HepG2 (cell line): ENCODE results near the gene ZNF326. TPM values are rescaled to one million over a fixed set of nuclear protein-coding genes. Genes with fewer than 3 reads are reported as not detected.

Experiments
- BCL6 ChIP-seq: IDR thresholded peaks from 2 replicates; pipeline ENCODE4 v1.6.1; 2016; ENCODE audit warnings: missing genetic modification reagents, missing compliant biosample characterization
- CCDC6 ChIP-seq: sonication (generic); formaldehyde crosslinking; IDR thresholded peaks from 2 replicates; pipeline ENCODE4 v1.8.1; 2022; ENCODE audit warnings: mild to moderate bottlenecking, missing genetic modification reagents, moderate library complexity
- CEBPB ChIP-seq: IDR thresholded peaks from 2 replicates; pipeline ENCODE4 v1.6.1; 2011; ENCODE audit warnings: low read depth, low read length, improper control_type of control experiment, borderline replicate concordance
- FOXM1 ChIP-seq: sonication (generic); formaldehyde crosslinking; IDR thresholded peaks from 2 replicates; pipeline ENCODE4 v1.5.0; 2020; ENCODE audit warnings: missing genetic modification reagents
- GATA4 ChIP-seq: sonication (generic); IDR thresholded peaks from 2 replicates; pipeline ENCODE4 v1.6.1; 2016; ENCODE audit warnings: antibody characterized with exemption, low read depth, borderline replicate concordance
- HNF1A ChIP-seq, 2 experiments: sonication (generic) in 1 of 2; formaldehyde crosslinking in 1 of 2; IDR thresholded peaks; 2 replicates each; pipeline versions ENCODE4 v1.4.0 to v1.6.1; 2016 to 2020; ENCODE audit warnings: borderline replicate concordance in 1 of 2, low read depth in 1 of 2, mild to moderate bottlenecking in 1 of 2, missing genetic modification reagents in 1 of 2
- HNRNPLL ChIP-seq: fragments of 200-400 bp; formaldehyde crosslinking; IDR thresholded peaks from 2 replicates; pipeline ENCODE4 v1.6.1; 2017; ENCODE audit warnings: mild to moderate bottlenecking, low read depth, low read length; ENCODE audit not compliant: poor library complexity, severe bottlenecking
- KDM5B ChIP-seq: sonication (generic); formaldehyde crosslinking; IDR thresholded peaks from 2 replicates; pipeline ENCODE4 v1.4.0; 2020; ENCODE audit warnings: missing genetic modification reagents, mild to moderate bottlenecking, borderline replicate concordance
- NAIF1 ChIP-seq: sonication (generic); formaldehyde crosslinking; IDR thresholded peaks from 2 replicates; pipeline ENCODE4 v1.5.0; 2020; ENCODE audit warnings: mild to moderate bottlenecking, missing genetic modification reagents, borderline replicate concordance
- NR2F1 ChIP-seq, 2 experiments: fragments of 450-650 bp in 1 of 2; formaldehyde crosslinking in 1 of 2; IDR thresholded peaks; 2 replicates each; pipeline versions ENCODE4 v1.5.0 to v1.6.1; 2016 to 2020; ENCODE audit warnings: mild to moderate bottlenecking in 1 of 2, missing compliant biosample characterization in 1 of 2, missing genetic modification reagents in 1 of 2, moderate library complexity in 1 of 2
- PRDM10 ChIP-seq: sonication (generic); formaldehyde crosslinking; IDR thresholded peaks from 2 replicates; pipeline ENCODE4 v1.4.0; 2020; ENCODE audit warnings: low read depth, missing genetic modification reagents
- ZC3H4 ChIP-seq: sonication (generic); formaldehyde crosslinking; IDR thresholded peaks from 2 replicates; pipeline ENCODE4 v1.4.0; 2020; ENCODE audit warnings: missing genetic modification reagents, borderline replicate concordance
- ZNF136 ChIP-seq: sonication (generic); formaldehyde crosslinking; IDR thresholded peaks from 2 replicates; pipeline ENCODE4 v1.8.1; 2022; ENCODE audit warnings: low read depth, mild to moderate bottlenecking, moderate library complexity, missing genetic modification reagents
- ZNF513 ChIP-seq: sonication (generic); formaldehyde crosslinking; conservative IDR thresholded peaks from 2 replicates; pipeline ENCODE4 v1.5.0; 2020; ENCODE audit warnings: missing genetic modification reagents
- ZUFSP ChIP-seq: sonication (generic); formaldehyde crosslinking; IDR thresholded peaks from 2 replicates; pipeline ENCODE4 v1.9.0; 2021; ENCODE audit warnings: missing genetic modification reagents, mild to moderate bottlenecking, borderline replicate concordance
- polyA plus RNA-seq, 8 experiments: library from polyadenylated mRNA; depleted of rRNA in 3 of 8; stranded (reverse) in 7 of 8; unstranded in 1 of 8; fragments of >200 nt; fragmentation: Illumina TruSeq in 4 of 8; extraction: Trizol in 4 of 8; gene quantifications; 2 replicates each; pipeline versions ENCODE4 v1.2.1 to v1.2.3, GENCODE V29; 2011 to 2016; ENCODE audit warnings: low read depth in 4 of 8, missing spikeins in 1 of 8, mixed read lengths in 1 of 8; ENCODE audit not compliant: insufficient read depth in 1 of 8
- total RNA-seq, 5 experiments: library from RNA; depleted of rRNA; stranded (reverse); fragments of >200 nt; fragmentation: Illumina TruSeq; extraction: Trizol; gene quantifications; 2 replicates each; pipeline ENCODE4 v1.2.3, GENCODE V29; 2016; ENCODE audit warnings: low read depth in 1 of 5

Gene ZNF326
- total and polyA plus RNA-seq, 2 of the 13 experiments (the other 11 are each of a cell fraction or from before 2014, with no cell fraction given), result 6.3 to 16.4 TPM

GRCh38 chr1:89994805-89995597, at the start of gene ZNF326 (continued):
- TF ChIP-seq PRDM10, result no peak
- TF ChIP-seq NAIF1 (CRISPR knock-in tag), result no peak; the same call in 1 of the 2 replicates
- peak; percentile 71 for TF ChIP-seq HNRNPLL
- no peak for TF ChIP-seq ZUFSP (CRISPR knock-in tag)
- peak; percentile 95 for TF ChIP-seq KDM5B
- no peak for TF ChIP-seq BCL6 (CRISPR knock-in tag)
- no peak for TF ChIP-seq CEBPB
- peak; percentile 75 for TF ChIP-seq GATA4
- peak; percentile 75; the same call in 1 of the 2 replicates for TF ChIP-seq CCDC6 (CRISPR knock-in tag)
- no peak for TF ChIP-seq ZNF513 (CRISPR knock-in tag)
- TF ChIP-seq HNF1A (IDR thresholded peaks at IDR 0.05; ENCODE audit: low read depth), result no peak
- TF ChIP-seq HNF1A (CRISPR knock-in tag; IDR thresholded peaks at IDR 0.05; ENCODE audit: borderline replicate concordance), result peak; percentile 66
- peak; percentile 63; the same call in 1 of the 2 replicates for TF ChIP-seq ZNF136 (CRISPR knock-in tag)
- peak in 1 of 2 experiments; percentile 15; a peak in 1 of 4 replicates for TF ChIP-seq NR2F1 (CRISPR knock-in tag; IDR thresholded peaks at IDR 0.05)
- no peak for TF ChIP-seq FOXM1 (CRISPR knock-in tag)
- TF ChIP-seq ZC3H4 (CRISPR knock-in tag), result no peak
